ENCODE measurements around the gene SYTL3.

Gene SYTL3

DNA sequence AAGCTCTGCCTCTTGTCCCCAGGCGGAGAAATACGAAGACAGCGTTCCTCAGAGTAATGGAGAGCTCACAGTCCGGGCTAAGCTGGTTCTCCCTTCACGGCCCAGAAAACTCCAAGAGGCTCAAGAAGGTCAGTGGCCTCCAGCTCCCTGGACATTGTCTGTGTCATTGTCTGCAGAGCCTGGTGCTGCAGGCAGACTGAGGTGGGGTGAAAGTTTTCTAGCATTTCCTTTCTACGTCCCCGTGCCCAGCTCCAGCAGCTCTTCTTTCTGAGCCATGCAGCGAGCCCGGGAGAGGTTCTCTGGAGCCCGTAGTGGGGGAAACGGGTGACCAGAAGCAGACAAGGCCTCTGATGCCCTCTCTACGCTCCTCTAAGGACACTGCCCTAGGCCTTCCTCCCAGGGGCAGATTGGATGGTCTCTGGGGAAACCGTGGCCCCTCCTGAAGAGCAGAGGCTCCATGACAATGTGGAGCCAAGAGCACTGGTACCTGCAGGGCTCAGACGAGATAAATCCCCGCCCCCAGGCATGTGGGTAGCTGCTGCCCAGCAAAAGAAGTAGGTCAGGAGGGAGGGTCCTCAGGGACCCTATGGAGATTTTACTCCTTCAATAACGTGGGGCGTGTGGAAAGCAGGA is 110.9 kb downstream of the SYTL3 start:
- no peak for TF ChIP-seq TARDBP (IDR thresholded peaks at IDR 0.05)
- no peak for TF ChIP-seq ARNT (IDR thresholded peaks at IDR 0.05)
- TF ChIP-seq BHLHE40 (IDR thresholded peaks at IDR 0.05; ENCODE audit: borderline replicate concordance) = no peak
- no peak for TF ChIP-seq FOXK2 (IDR thresholded peaks at IDR 0.05)
- TF ChIP-seq SUZ12 (IDR thresholded peaks at IDR 0.05) = no peak
- no peak for TF ChIP-seq FOXM1 (IDR thresholded peaks at IDR 0.05; ENCODE audit: borderline replicate concordance)
- no peak for TF ChIP-seq ELF4 (IDR thresholded peaks at IDR 0.05)
- no peak for TF ChIP-seq HDGF (IDR thresholded peaks at IDR 0.05; ENCODE audit: borderline replicate concordance)
- no peak for TF ChIP-seq SP1 (IDR thresholded peaks at IDR 0.05)
- no peak for TF ChIP-seq CTBP1 (IDR thresholded peaks at IDR 0.05; ENCODE audit: borderline replicate concordance)
- TF ChIP-seq NFRKB (IDR thresholded peaks at IDR 0.05) = no peak

DNA sequence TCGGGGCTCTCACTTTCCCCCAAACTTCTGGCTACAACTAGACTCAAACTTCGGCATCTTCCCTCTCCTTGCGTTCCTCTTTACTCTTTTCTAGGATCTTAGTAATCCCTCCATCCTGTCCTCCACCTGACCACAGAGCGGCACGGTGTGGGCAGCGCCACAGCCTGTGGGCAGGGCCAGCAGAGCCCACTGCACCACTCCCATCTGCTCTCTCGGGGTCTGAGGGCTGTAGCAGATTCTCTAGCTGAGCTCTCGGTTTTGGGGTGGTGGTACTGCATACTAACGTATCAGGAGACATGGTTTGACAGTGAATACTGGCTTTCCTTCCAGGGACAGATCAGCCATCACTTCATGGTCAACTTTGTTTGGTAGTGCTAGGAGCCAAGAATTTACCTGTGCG is 111.9 kb downstream of the SYTL3 start:
- no peak for TF ChIP-seq SP1 (IDR thresholded peaks at IDR 0.05)
- no peak for TF ChIP-seq L3MBTL2 (conservative IDR thresholded peaks at IDR 0.05)
- no peak for TF ChIP-seq FOXK2 (IDR thresholded peaks at IDR 0.05)
- no peak for TF ChIP-seq ARNT (IDR thresholded peaks at IDR 0.05)
- no peak for TF ChIP-seq BHLHE40 (IDR thresholded peaks at IDR 0.05; ENCODE audit: borderline replicate concordance)
- no peak for TF ChIP-seq ZNF384 (IDR thresholded peaks at IDR 0.05)
- TF ChIP-seq, protein P1, sequence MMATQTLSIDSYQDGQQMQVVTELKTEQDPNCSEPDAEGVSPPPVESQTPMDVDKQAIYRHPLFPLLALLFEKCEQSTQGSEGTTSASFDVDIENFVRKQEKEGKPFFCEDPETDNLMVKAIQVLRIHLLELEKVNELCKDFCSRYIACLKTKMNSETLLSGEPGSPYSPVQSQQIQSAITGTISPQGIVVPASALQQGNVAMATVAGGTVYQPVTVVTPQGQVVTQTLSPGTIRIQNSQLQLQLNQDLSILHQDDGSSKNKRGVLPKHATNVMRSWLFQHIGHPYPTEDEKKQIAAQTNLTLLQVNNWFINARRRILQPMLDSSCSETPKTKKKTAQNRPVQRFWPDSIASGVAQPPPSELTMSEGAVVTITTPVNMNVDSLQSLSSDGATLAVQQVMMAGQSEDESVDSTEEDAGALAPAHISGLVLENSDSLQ (IDR thresholded peaks at IDR 0.05) = no peak
- TF ChIP-seq TARDBP (IDR thresholded peaks at IDR 0.05) = no peak
- TF ChIP-seq CTBP1 (IDR thresholded peaks at IDR 0.05; ENCODE audit: borderline replicate concordance) = no peak
- TF ChIP-seq SUZ12 (IDR thresholded peaks at IDR 0.05) = no peak
- TF ChIP-seq NFRKB (IDR thresholded peaks at IDR 0.05) = no peak
- no peak for TF ChIP-seq LEF1 (IDR thresholded peaks at IDR 0.05; ENCODE audit: borderline replicate concordance)
- TF ChIP-seq FOXM1 (IDR thresholded peaks at IDR 0.05; ENCODE audit: borderline replicate concordance) = no peak
- no peak for TF ChIP-seq FOXA1 (IDR thresholded peaks at IDR 0.05)
- TF ChIP-seq ELF4 (IDR thresholded peaks at IDR 0.05) = no peak
- no peak for TF ChIP-seq HDGF (IDR thresholded peaks at IDR 0.05; ENCODE audit: borderline replicate concordance)
- ChIA-PET CTCF (no interaction called here), POLR2A (no interaction called here)
- DNase-seq (ENCODE audit: extremely low spot score) = no peak

More for the DNA sequence above, 110.9 kb downstream of the SYTL3 start:
- DNase-seq (ENCODE audit: extremely low spot score) = no peak
- ChIA-PET POLR2A (no interaction called here), CTCF (no interaction called here)

DNA sequence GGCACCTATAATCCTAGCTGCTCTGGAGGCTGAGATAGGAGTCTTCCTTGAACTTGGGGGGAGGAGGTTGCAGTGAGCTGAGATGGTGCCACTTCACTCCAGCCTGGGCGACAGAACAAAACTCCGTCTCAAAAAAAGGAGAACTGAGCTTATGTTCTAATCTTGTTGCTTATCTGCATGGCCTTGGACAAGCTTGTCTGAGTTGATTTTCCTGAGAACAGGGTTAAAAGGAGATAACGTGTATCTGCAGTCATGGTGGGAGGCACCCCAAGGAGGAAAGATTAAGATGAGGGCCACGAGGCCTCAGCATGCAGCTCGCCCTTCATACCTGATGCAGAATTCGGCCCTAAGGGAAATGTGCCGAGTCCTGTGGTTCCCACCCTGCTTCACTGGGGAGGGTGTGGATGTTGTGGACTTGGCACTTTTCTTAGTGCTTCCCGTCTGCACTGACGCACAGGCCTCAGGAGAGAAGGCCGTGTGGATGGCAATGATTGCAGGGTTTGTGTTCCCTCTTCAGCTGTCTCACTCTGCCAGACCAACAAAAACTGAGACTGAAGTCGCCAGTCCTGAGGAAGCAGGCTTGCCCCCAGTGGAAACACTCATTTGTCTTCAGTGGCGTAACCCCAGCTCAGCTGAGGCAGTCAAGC is 113.1 kb downstream of the SYTL3 start:
- CTCF ChIA-PET = interaction anchor here (1.5 kb wide), 1 partner anchor 45 kb away, joined by 4 read pairs; no protein-coding TSS in a partner anchor
- no peak for DNase-seq (ENCODE audit: extremely low spot score)
- POLR2A ChIA-PET = no interaction called here
- TF ChIP-seq FOXM1 (IDR thresholded peaks at IDR 0.05; ENCODE audit: borderline replicate concordance) (no peak), ZNF384 (IDR thresholded peaks at IDR 0.05) (no peak), FOXK2 (IDR thresholded peaks at IDR 0.05) (no peak), SUZ12 (IDR thresholded peaks at IDR 0.05) (no peak), ELF4 (IDR thresholded peaks at IDR 0.05) (no peak), HDGF (IDR thresholded peaks at IDR 0.05; ENCODE audit: borderline replicate concordance) (no peak), L3MBTL2 (conservative IDR thresholded peaks at IDR 0.05) (no peak), CTBP1 (IDR thresholded peaks at IDR 0.05; ENCODE audit: borderline replicate concordance) (no peak), NFRKB (IDR thresholded peaks at IDR 0.05) (no peak), SP1 (IDR thresholded peaks at IDR 0.05) (no peak), LEF1 (IDR thresholded peaks at IDR 0.05; ENCODE audit: borderline replicate concordance) (no peak), BHLHE40 (IDR thresholded peaks at IDR 0.05; ENCODE audit: borderline replicate concordance) (no peak), TARDBP (IDR thresholded peaks at IDR 0.05) (no peak)
- TF ChIP-seq, protein P1 (IDR thresholded peaks at IDR 0.05) = no peak

DNA sequence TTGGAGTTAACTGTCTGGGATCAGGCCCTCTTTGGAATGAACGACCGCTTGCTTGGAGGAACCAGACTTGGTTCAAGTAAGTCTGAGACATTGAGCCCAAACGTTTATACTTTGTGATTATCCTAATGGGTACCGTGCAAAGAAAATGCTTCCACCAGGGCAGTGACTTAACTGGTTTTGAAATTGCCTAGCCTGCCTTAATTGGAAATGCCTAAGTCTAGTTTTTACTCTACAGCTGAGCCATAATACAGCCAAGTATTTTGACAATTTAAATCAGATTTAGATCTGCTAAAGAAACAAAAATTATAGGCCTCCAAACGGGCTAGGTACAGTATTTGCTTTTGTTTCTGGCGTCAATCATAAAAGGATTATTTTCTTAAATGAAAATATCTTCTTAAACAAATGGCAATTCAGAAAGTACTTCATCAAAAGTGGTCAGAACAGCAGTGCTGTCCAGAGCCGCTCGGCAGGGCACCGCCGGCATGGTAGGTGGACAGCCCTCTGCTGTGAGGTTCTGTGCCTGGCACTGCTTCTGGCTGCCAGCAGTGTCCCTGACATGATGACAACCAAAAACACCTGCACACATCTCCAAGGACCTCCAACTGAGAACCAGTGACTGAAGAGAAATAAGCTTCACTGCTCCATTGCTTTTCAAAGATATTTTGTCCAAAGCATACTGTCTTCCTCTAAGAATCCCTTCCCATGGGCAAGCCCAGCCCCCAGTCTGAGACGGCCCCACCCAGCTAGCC is 113.8 kb downstream of the SYTL3 start:
- ChIA-PET CTCF (interaction anchor here (1.5 kb wide), 1 partner anchor 45 kb away, joined by 4 read pairs; no protein-coding TSS in a partner anchor), POLR2A (no interaction called here)
- DNase-seq (ENCODE audit: extremely low spot score) = no peak
- TF ChIP-seq CTBP1 (IDR thresholded peaks at IDR 0.05; ENCODE audit: borderline replicate concordance) = no peak
- no peak for TF ChIP-seq L3MBTL2 (conservative IDR thresholded peaks at IDR 0.05)
- no peak for TF ChIP-seq ARNT (IDR thresholded peaks at IDR 0.05)
- TF ChIP-seq FOXK2 (IDR thresholded peaks at IDR 0.05) = no peak
- no peak for TF ChIP-seq BHLHE40 (IDR thresholded peaks at IDR 0.05; ENCODE audit: borderline replicate concordance)
- no peak for TF ChIP-seq SP1 (IDR thresholded peaks at IDR 0.05)
- TF ChIP-seq TARDBP (IDR thresholded peaks at IDR 0.05) = no peak
- TF ChIP-seq HDGF (IDR thresholded peaks at IDR 0.05; ENCODE audit: borderline replicate concordance) = no peak
- no peak for TF ChIP-seq LEF1 (IDR thresholded peaks at IDR 0.05; ENCODE audit: borderline replicate concordance)
- TF ChIP-seq FOXM1 (IDR thresholded peaks at IDR 0.05; ENCODE audit: borderline replicate concordance) = no peak
- no peak for TF ChIP-seq ZNF384 (IDR thresholded peaks at IDR 0.05)
- TF ChIP-seq, protein P1 (IDR thresholded peaks at IDR 0.05) = no peak

DNA sequence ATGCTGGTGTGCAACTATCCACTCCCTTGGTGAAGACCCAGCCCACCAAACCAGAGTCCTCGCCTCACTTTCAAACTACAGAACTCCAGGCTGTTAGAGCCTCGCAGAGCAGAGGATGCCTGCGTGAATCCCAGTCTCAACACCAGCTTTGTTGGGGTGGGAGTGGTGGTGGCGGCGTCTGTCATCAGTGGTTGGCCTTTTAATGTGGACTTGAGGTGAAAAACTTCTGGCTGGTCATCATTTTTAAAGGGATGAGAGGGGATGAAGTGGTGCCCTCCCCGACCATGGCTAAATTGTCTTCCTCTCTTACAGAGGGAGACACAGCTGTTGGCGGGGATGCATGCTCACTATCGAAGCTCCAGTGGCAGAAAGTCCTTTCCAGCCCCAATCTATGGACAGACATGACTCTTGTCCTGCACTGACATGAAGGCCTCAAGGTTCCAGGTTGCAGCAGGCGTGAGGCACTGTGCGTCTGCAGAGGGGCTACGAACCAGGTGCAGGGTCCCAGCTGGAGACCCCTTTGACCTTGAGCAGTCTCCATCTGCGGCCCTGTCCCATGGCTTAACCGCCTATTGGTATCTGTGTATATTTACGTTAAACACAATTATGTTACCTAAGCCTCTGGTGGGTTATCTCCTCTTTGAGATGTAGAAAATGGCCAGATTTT is 114.5 kb downstream of the SYTL3 start:
- DNase-seq (ENCODE audit: extremely low spot score) = no peak
- TF ChIP-seq FOXA1 (IDR thresholded peaks at IDR 0.05) (no peak), ARNT (IDR thresholded peaks at IDR 0.05) (no peak), FOXK2 (IDR thresholded peaks at IDR 0.05) (no peak)
- POLR2A ChIA-PET = no interaction called here
- CTCF ChIA-PET = interaction anchor here (1.5 kb wide), 1 partner anchor 46 kb away, joined by 4 read pairs; no protein-coding TSS in a partner anchor

All from HEK293T (cell line).